Panc1 (cell line): Measurements from ENCODE around the gene GPR162. TPM values are rescaled to one million over a fixed set of nuclear protein-coding genes. Genes with fewer than 3 reads are reported as not detected.

ENCODE experiments used
- ATAC-seq: fragments of 200-7000 bp; cut with Tn5 transposase; 2 replicates; pipeline ENCODE4 v1.9.1; 2020; ENCODE audit warnings: mild to moderate bottlenecking, moderate library complexity
- BruUV-seq: library from RNA; stranded (reverse); fragments of 400-500 nt; replicated peaks from 2 replicates; lab custom pipeline; 2021; lab: Mats Ljungman, UMichigan
- CTCF ChIA-PET: fragments of 300-600 bp; sonication (Branson Sonifier 250); formaldehyde crosslinking; loops from one replicate; lab custom pipeline; 2022; ENCODE audit warnings: antibody characterized with exemption; lab: Charles Lee
- POLR2A ChIA-PET: fragments of 300-600 bp; sonication (Branson Sonifier 250); formaldehyde crosslinking; loops from one replicate; lab custom pipeline; 2022; ENCODE audit warnings: antibody characterized with exemption; lab: Charles Lee
- DNase-seq: peaks from one replicate; pipeline ENCODE4 v3.0.0-alpha.2; 2010; ENCODE audit warnings: low read depth, low spot score
- H3K27ac ChIP-seq: 2 replicates; pipeline ENCODE4 v1.5.1; 2011; ENCODE audit warnings: mild to moderate bottlenecking, low read length, inconsistent platforms
- H3K27me3 ChIP-seq: fragments of 200-500 bp; sonication (Bioruptor generic); 2 replicates; pipeline ENCODE4 v1.6.0; 2014; ENCODE audit warnings: low read length, inconsistent platforms; ENCODE audit not compliant: control insufficient read depth, insufficient read depth
- H3K36me3 ChIP-seq: fragments of 200-500 bp; sonication (Bioruptor generic); 2 replicates; pipeline ENCODE4 v1.5.1; 2014; ENCODE audit warnings: inconsistent platforms, mild to moderate bottlenecking, low read length, moderate library complexity; ENCODE audit not compliant: control insufficient read depth, insufficient read depth
- H3K4me1 ChIP-seq: 2 replicates; pipeline ENCODE4 v1.5.1; 2011; ENCODE audit warnings: inconsistent platforms, mild to moderate bottlenecking, low read length, moderate library complexity; ENCODE audit not compliant: control insufficient read depth, insufficient read depth
- H3K4me3 ChIP-seq, 2 experiments: 2 replicates each; pipeline ENCODE4 v1.5.1; 2011 to 2012; ENCODE audit warnings: low read depth in 2 of 2, low read length in 2 of 2, mild to moderate bottlenecking in 2 of 2, inconsistent platforms in 1 of 2, moderate library complexity in 1 of 2
- H3K9me3 ChIP-seq: fragments of 200-500 bp; sonication (Bioruptor generic); 2 replicates; pipeline ENCODE4 v1.5.1; 2014; ENCODE audit warnings: low read depth, mild to moderate bottlenecking, inconsistent platforms, low read length, moderate library complexity; ENCODE audit not compliant: control insufficient read depth, insufficient read depth
- CTCF ChIP-seq: fragments of 450-650 bp; IDR thresholded peaks from 2 replicates; pipeline ENCODE4 v1.5.1; 2017; ENCODE audit warnings: mild to moderate bottlenecking
- POLR2AphosphoS5 ChIP-seq: IDR thresholded peaks from 2 replicates; pipeline ENCODE4 v1.6.1; 2012; ENCODE audit warnings: mild to moderate bottlenecking, low read depth, low read length, moderate library complexity
- REST ChIP-seq, 2 experiments: IDR thresholded peaks; 2 replicates each; pipeline ENCODE4 v1.6.1; 2011 to 2012; ENCODE audit warnings: low read depth in 2 of 2, control low read depth in 1 of 2, low read length in 1 of 2, mild to moderate bottlenecking in 1 of 2, moderate library complexity in 1 of 2; ENCODE audit not compliant: insufficient read depth in 1 of 2
- SIN3A ChIP-seq: IDR thresholded peaks from 2 replicates; pipeline ENCODE4 v1.6.1; 2012; ENCODE audit warnings: low read depth, mild to moderate bottlenecking, low read length, moderate library complexity, borderline replicate concordance; ENCODE audit not compliant: insufficient read depth
- TCF7L2 ChIP-seq: IDR thresholded peaks from 2 replicates; pipeline ENCODE4 v1.6.1; 2011; ENCODE audit warnings: mild to moderate bottlenecking, low read depth, low read length, inconsistent platforms
- in situ Hi-C: cut with HindIII; loops from 2 replicates; pipeline ENCODE4 v1.10.0; 2016; ENCODE audit warnings: low sequenced_read_pairs, low pct_unique_long_range_greater_than_20kb
- intact Hi-C: fragments of 100-400 bp; cut with micrococcal nuclease; formaldehyde crosslinking; loops from one replicate; pipeline ENCODE4 v1.10.0; 2022; ENCODE audit not compliant: unreplicated experiment
- total RNA-seq: library from RNA; stranded (reverse); gene quantifications from one replicate; pipeline ENCODE4 v1.2.1, GENCODE V29; 2021; ENCODE audit not compliant: unreplicated experiment

GPR162 gene
- total RNA-seq, 1 experiment from 2014 or later = 1.3 TPM

- POLR2A ChIA-PET = no interaction called here
- DNase-seq (no peak), ATAC-seq (no peak)
- in situ Hi-C loops = no loop called here
- no peaks in the 10 kb centered on the region for H3K27me3 ChIP-seq
- H3K9me3 ChIP-seq = no peaks in the 10 kb centered on the region
- H3K36me3 ChIP-seq = no peaks in the 10 kb centered on the region
- no TSS peak for BruUV-seq
- intact Hi-C loops = no loop called here
- H3K27ac ChIP-seq = no peak overlapping the region
- TF ChIP-seq SIN3A (no peak), POLR2AphosphoS5 (no peak), CTCF (no peak), REST (IDR thresholded peaks at IDR 0.05; ENCODE audit: insufficient read depth in 1 of 2, low read depth in 2 of 2, low read length in 1 of 2) (no peak), TCF7L2 (no peak)
- CTCF ChIA-PET = no interaction called here
- H3K4me3 ChIP-seq = no peak overlapping the region
- peaks cover 4% of the 10 kb centered on the region; the same call in 1 of the 2 replicates for H3K4me1 ChIP-seq
Measured at GRCh38 chr12:6831450-6831995, 9.9 kb downstream of the GPR162 start.

GRCh38 chr12:6832125-6832524 lies 10.5 kb downstream of the GPR162 start:
- Histone ChIP-seq H3K27me3 (no peaks in the 10 kb centered on the region), H3K36me3 (no peaks in the 10 kb centered on the region), H3K4me3 (no peak overlapping the region), H3K9me3 (no peaks in the 10 kb centered on the region), H3K4me1 (peaks cover 2% of the 10 kb centered on the region; the same call in 1 of the 2 replicates), H3K27ac (no peak overlapping the region)
- in situ Hi-C loops = no loop called here
- ChIA-PET CTCF (no interaction called here), POLR2A (no interaction called here)
- ATAC-seq = no peak
- no TSS peak for BruUV-seq
- no peak for DNase-seq
- intact Hi-C loops = no loop called here
- TF ChIP-seq TCF7L2 (no peak), CTCF (no peak), SIN3A (no peak), POLR2AphosphoS5 (no peak)
